CD14-positive monocyte (primary cell): ENCODE data around the gene OR52N2. TPM values are rescaled to one million over a fixed set of nuclear protein-coding genes. Genes with fewer than 3 reads are reported as not detected.

Source experiments
- DNase-seq, 3 donors: peaks; one replicate each; pipeline ENCODE4 v3.0.0-alpha.2; 2011 to 2022
- H2AFZ ChIP-seq: 2 replicates; pipeline ENCODE4 v1.6.0; 2012; ENCODE audit warnings: mild to moderate bottlenecking, low read depth, low read length, inconsistent platforms; ENCODE audit not compliant: insufficient read depth, poor library complexity, severe bottlenecking
- H3K27ac ChIP-seq, 2 donors: 1 replicate in 1 of 2; 2 replicates in 1 of 2; pipeline ENCODE4 v1.5.1; 2012 to 2013; ENCODE audit warnings: low read length in 2 of 2, control low read depth in 1 of 2, inconsistent platforms in 1 of 2, low read depth in 1 of 2, mild to moderate bottlenecking in 1 of 2
- H3K27me3 ChIP-seq, 2 donors: one replicate each; pipeline versions ENCODE4 v1.6.0 to v1.6.1; 2011 to 2013; ENCODE audit warnings: low read length in 2 of 2; ENCODE audit not compliant: control insufficient read depth in 2 of 2, insufficient read depth in 2 of 2
- H3K36me3 ChIP-seq, 2 donors: replicated peaks in 1 of 2; 1 replicate in 1 of 2; 2 replicates in 1 of 2; pipeline versions ENCODE4 v1.5.1 to v1.6.1; 2012 to 2013; ENCODE audit warnings: low read length in 2 of 2, control low read depth in 1 of 2, inconsistent platforms in 1 of 2, mild to moderate bottlenecking in 1 of 2; ENCODE audit not compliant: insufficient read depth in 2 of 2, control insufficient read depth in 1 of 2
- H3K4me1 ChIP-seq, 2 donors: 1 replicate in 1 of 2; 2 replicates in 1 of 2; pipeline versions ENCODE4 v1.5.1 to v1.6.1; 2012 to 2013; ENCODE audit warnings: low read length in 2 of 2, control low read depth in 1 of 2, inconsistent platforms in 1 of 2, mild to moderate bottlenecking in 1 of 2, moderate library complexity in 1 of 2; ENCODE audit not compliant: insufficient read depth in 2 of 2, control insufficient read depth in 1 of 2
- H3K4me2 ChIP-seq: replicated peaks from 2 replicates; pipeline ENCODE3; 2012; ENCODE audit warnings: low read length, moderate library complexity, mild to moderate bottlenecking; ENCODE audit not compliant: poor library complexity, severe bottlenecking; ENCODE audit errors: extremely low read depth
- H3K4me3 ChIP-seq, 3 experiments: fragments of 200-600 bp in 1 of 3; sonication (generic) in 1 of 3; replicated peaks in 1 of 3; 1 replicate in 2 of 3; 2 replicates in 1 of 3; pipeline ENCODE4 v1.5.1; 2011 to 2013; ENCODE audit warnings: low read length in 3 of 3, mild to moderate bottlenecking in 3 of 3, control low read depth in 2 of 3, low read depth in 2 of 3, inconsistent platforms in 1 of 3, moderate library complexity in 1 of 3
- H3K79me2 ChIP-seq: 2 replicates; pipeline ENCODE4 v1.6.0; 2012; ENCODE audit warnings: mild to moderate bottlenecking, control low read depth, inconsistent platforms, low read length, moderate library complexity; ENCODE audit not compliant: insufficient read depth
- H3K9ac ChIP-seq: 2 replicates; pipeline ENCODE4 v1.6.0; 2017; ENCODE audit warnings: low read length, mild to moderate bottlenecking; ENCODE audit not compliant: insufficient read depth, poor library complexity, severe bottlenecking
- H3K9me3 ChIP-seq, 2 donors: replicated peaks in 1 of 2; 1 replicate in 1 of 2; 2 replicates in 1 of 2; pipeline versions ENCODE4 v1.5.1 to v1.6.1; 2012 to 2013; ENCODE audit warnings: low read length in 2 of 2, control low read depth in 1 of 2; ENCODE audit not compliant: control insufficient read depth in 1 of 2, insufficient read depth in 1 of 2
- H4K20me1 ChIP-seq: 2 replicates; pipeline ENCODE4 v1.6.0; 2012; ENCODE audit warnings: mild to moderate bottlenecking, low read length, control low read depth, moderate library complexity; ENCODE audit not compliant: insufficient read depth
- H3K27ac Mint-ChIP-seq, 7 donors: one replicate each; pipeline ENCODE4 v1.8.0; 2020; ENCODE audit warnings: mild to moderate bottlenecking in 7 of 7, mixed read lengths in 7 of 7, moderate library complexity in 6 of 7, inconsistent platforms in 2 of 7
- H3K27me3 Mint-ChIP-seq, 3 donors: one replicate each; pipeline ENCODE4 v1.8.0; 2021 to 2022; ENCODE audit warnings: low read depth in 3 of 3, mild to moderate bottlenecking in 3 of 3, mixed read lengths in 3 of 3, moderate library complexity in 3 of 3, inconsistent platforms in 1 of 3
- H3K36me3 Mint-ChIP-seq, 2 donors: one replicate each; pipeline ENCODE4 v1.8.0; 2020; ENCODE audit warnings: mixed read lengths in 2 of 2, inconsistent platforms in 1 of 2, mild to moderate bottlenecking in 1 of 2
- H3K4me1 Mint-ChIP-seq: one replicate; pipeline ENCODE4 v1.8.0; 2020; ENCODE audit warnings: mild to moderate bottlenecking, mixed read lengths
- H3K4me3 Mint-ChIP-seq, 2 donors: one replicate each; pipeline ENCODE4 v1.8.0; 2020; ENCODE audit warnings: mild to moderate bottlenecking in 2 of 2, mixed read lengths in 2 of 2, moderate library complexity in 1 of 2
- H3K9me3 Mint-ChIP-seq, 7 donors: one replicate each; pipeline ENCODE4 v1.8.0; 2020 to 2022; ENCODE audit warnings: mixed read lengths in 7 of 7, mild to moderate bottlenecking in 6 of 7, moderate library complexity in 6 of 7, inconsistent platforms in 2 of 7
- WGBS: methylation state at CpG from one replicate; pipeline ENCODE4 v1.1.5; 2013; ENCODE audit warnings: missing lambda C conversion rate; ENCODE audit not compliant: insufficient coverage; 5-methylcytosine and 5-hydroxymethylcytosine counted together
- intact Hi-C, 2 donors: fragments of 100-400 bp; cut with micrococcal nuclease; formaldehyde crosslinking; loops; one replicate each; pipeline versions ENCODE4 v1.15.0 to v1.15.1; 2023
- polyA plus RNA-seq, 3 donors: library from polyadenylated mRNA; depleted of rRNA in 1 of 3; unstranded in 2 of 3; stranded (reverse) in 1 of 3; fragments of 300-500 nt in 2 of 3; fragments of >200 nt in 1 of 3; fragmentation: Illumina TruSeq in 2 of 3; gene quantifications; 1 replicate in 2 of 3; 2 replicates in 1 of 3; pipeline ENCODE4 v1.2.3, GENCODE V29; 2012 to 2021
- TF ChIP-seq, protein P1 (sequence below): fragments of 200-600 bp; IDR thresholded peaks from one replicate; pipeline ENCODE4 v1.8.0; 2022; ENCODE audit warnings: antibody characterized with exemption, mild to moderate bottlenecking

The OR52N2 gene
- polyA plus RNA-seq, 3 donors, result not detected

DNA sequence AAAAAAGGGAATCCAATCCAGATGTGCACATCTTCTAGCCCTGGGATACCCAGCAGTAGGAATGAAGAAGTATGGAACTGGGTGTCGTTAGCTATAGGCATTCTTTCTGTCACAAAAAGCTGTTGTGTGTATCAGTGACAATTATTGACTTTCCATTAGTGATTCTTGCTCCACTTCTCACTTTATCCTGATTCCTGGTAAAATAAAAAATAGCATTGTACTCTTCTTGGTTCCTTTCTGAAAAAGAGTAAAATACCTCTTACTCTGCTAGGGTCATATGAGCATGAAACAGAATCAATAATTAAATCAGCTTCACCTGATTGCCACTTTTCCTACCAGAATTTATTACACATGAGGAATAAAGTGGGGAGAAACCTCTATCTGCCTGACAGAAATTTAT is 33.1 kb downstream of the OR52N2 start, which contains the start of gene OR52E6:
OR52E6 (minus strand) TSS at position 101 of the 400 bp plus-strand sequence; CDS start at position 101, 0 bp downstream.
- H3K9me3 ChIP-seq, result no peaks in the 10 kb centered on the region
- H3K36me3 Mint-ChIP-seq, result no peaks in the 10 kb centered on the region
- peak within 1 kb of the TSS in 1 of 7 donors; percentile 80 for H3K27ac Mint-ChIP-seq
- no peak within 1 kb of the TSS for H3K9ac ChIP-seq
- no peaks in the 10 kb centered on the region for H3K27me3 Mint-ChIP-seq
- no peak within 1 kb of the TSS for H3K4me2 ChIP-seq
- TF ChIP-seq, protein P1, sequence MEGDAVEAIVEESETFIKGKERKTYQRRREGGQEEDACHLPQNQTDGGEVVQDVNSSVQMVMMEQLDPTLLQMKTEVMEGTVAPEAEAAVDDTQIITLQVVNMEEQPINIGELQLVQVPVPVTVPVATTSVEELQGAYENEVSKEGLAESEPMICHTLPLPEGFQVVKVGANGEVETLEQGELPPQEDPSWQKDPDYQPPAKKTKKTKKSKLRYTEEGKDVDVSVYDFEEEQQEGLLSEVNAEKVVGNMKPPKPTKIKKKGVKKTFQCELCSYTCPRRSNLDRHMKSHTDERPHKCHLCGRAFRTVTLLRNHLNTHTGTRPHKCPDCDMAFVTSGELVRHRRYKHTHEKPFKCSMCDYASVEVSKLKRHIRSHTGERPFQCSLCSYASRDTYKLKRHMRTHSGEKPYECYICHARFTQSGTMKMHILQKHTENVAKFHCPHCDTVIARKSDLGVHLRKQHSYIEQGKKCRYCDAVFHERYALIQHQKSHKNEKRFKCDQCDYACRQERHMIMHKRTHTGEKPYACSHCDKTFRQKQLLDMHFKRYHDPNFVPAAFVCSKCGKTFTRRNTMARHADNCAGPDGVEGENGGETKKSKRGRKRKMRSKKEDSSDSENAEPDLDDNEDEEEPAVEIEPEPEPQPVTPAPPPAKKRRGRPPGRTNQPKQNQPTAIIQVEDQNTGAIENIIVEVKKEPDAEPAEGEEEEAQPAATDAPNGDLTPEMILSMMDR, result no peak
- no peak within 1 kb of the TSS for H3K27ac ChIP-seq
- H3K4me1 ChIP-seq, result no peaks in the 10 kb centered on the region
- H3K4me3 ChIP-seq, result no peak within 1 kb of the TSS
- intact Hi-C loops, result no loop called here
- no CpG with 5 or more reads among the region's 1 CpG for WGBS
- no peaks in the 10 kb centered on the region for H3K27me3 ChIP-seq
- no peaks in the 10 kb centered on the region for H4K20me1 ChIP-seq
- H3K9me3 Mint-ChIP-seq, result peaks cover 0 to 9% (median 2%) of the 10 kb centered on the region in 7 donors
- no peak for DNase-seq
- H3K4me1 Mint-ChIP-seq, result no peaks in the 10 kb centered on the region
- H2AFZ ChIP-seq, result no peak within 1 kb of the TSS
- H3K79me2 ChIP-seq, result no peaks in the 10 kb centered on the region
- H3K4me3 Mint-ChIP-seq, result no peak within 1 kb of the TSS
- H3K36me3 ChIP-seq, result no peaks in the 10 kb centered on the region

DNA sequence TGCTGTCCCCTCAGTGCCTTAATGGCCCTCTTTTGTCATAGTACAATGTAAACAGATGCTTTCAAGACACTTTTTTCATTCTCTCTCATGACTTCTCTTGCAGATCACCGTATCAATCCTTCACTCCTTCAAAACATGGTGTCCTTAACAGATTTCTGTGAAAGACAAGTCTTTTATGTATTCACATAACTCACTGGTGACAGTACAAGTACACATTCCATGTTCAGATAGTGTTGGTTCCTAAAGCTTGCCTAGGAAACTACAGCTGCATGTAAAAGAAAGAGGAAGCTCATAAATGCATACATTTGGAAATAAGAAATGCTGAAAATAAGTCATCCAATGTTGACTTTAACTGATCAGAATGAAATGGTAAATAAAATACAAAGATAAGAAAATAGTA is 38.0 kb downstream of the OR52N2 start:
- no CpG with 5 or more reads among the region's 1 CpG for WGBS

More for the DNA sequence above, 38.0 kb downstream of the OR52N2 start:
- H3K4me3 ChIP-seq, result no peak overlapping the region
- no peaks in the 10 kb centered on the region for H3K36me3 ChIP-seq
- no peaks in the 10 kb centered on the region for H4K20me1 ChIP-seq
- no peak overlapping the region for H3K27ac Mint-ChIP-seq
- intact Hi-C loops, result no loop called here
- TF ChIP-seq, protein P1, result no peak
- H3K9me3 Mint-ChIP-seq, result no peaks in the 10 kb centered on the region
- H3K79me2 ChIP-seq, result no peaks in the 10 kb centered on the region
- H3K4me3 Mint-ChIP-seq, result no peak overlapping the region
- H3K4me2 ChIP-seq, result no peak overlapping the region
- no peak overlapping the region for H3K27ac ChIP-seq
- H3K27me3 Mint-ChIP-seq, result peaks cover 0 to 2% (median 0%) of the 10 kb centered on the region in 3 donors
- H3K4me1 ChIP-seq, result no peaks in the 10 kb centered on the region
- no peaks in the 10 kb centered on the region for H3K27me3 ChIP-seq
- H3K36me3 Mint-ChIP-seq, result no peaks in the 10 kb centered on the region
- no peaks in the 10 kb centered on the region for H3K4me1 Mint-ChIP-seq
- H3K9ac ChIP-seq, result no peak overlapping the region
- H3K9me3 ChIP-seq, result no peaks in the 10 kb centered on the region
- no peak for DNase-seq
- H2AFZ ChIP-seq, result no peak overlapping the region
